GM12872 (cell line): ENCODE measurements around the gene MKI67.

Experiments
- CTCF ChIP-seq: IDR thresholded peaks from 3 replicates; pipeline ENCODE4 v1.5.1; 2011; ENCODE audit warnings: low read depth, mild to moderate bottlenecking, low read length, moderate library complexity; ENCODE audit not compliant: insufficient read depth

MKI67 gene

DNA sequence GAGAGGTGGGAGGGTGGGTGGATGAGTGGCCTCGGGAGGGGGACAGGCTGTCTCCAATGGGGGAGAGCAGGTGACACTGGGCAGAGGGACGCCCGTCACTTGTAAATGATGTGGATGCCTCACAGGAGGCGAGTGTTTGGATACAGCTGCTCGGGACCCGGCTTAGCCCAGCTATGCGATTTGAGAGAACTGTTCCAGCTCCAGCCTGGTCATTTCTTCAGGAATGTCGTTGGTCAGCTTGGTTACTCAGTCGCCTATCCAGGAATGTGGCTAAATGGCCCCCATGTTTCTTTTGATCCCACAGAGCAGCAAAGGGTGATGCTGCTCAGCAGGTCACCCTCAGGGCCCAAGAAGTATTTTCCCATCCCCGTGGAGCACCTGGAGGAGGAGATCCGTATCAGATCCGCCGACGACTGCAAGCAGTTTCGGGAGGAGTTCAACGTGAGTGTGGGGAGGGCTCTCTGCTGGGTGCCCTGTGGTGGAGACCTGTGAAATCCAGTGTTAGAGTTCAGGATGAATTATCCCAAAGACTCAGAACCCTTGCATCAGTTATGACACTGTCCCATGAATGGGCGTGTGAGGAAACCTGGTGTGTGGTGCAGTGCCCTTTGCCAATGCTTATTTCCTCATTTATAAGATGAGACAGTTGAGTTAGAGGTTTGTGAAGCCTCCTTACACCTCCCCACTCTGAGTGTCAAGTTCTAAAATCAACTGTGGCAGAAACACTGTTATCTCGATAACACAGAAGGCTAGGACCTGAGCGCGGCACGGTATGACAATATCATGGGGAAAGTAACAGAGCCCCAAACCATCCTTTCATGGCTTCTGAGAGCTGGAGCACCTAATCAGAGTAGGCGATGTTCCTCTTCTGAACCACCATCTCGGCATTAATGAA is 76.8 kb downstream of the MKI67 start:
- TF ChIP-seq CTCF = no peak

GRCh38 chr10:128048819-128049210 is 77.4 kb downstream of the MKI67 start:
- TF ChIP-seq CTCF = no peak

DNA sequence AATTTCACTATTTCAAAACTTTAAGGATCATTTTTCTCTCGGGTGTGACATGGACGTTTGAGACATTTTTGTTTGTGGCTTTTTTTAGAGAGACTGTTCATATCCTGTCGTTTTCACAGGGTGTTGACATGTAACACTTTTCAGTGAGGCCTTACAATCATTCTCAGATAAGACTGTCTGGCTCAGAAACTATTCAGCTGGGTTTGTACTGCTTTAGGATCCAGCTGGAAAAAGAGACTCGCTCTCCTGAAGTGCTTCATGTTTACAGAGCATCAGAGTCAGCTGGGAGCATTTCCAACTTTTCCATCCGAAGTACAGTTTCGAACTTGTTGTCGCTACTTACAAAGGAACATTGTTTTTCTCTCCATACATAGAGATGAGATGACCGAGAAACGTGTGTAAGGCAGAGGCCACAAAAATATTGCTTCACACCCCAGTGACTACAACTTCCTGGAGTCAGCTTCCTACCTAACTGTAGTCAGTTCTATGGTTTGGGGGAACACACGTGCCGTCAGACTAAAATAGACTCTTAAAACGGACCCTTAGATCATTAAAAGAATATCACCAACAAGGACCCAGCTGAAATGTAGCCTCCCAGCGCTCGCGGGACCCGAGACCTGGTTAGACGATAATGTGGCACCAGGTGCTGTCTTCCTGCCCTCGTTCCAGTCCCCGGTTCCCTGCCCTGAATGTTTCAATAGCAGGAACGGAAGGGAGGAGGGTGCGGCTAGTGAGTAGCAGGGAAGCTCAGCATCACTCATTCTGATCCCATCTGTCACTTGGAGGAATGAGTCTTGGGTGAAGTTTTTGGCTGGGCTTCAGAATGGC is 78.0 kb downstream of the MKI67 start:
- no peak for TF ChIP-seq CTCF

DNA sequence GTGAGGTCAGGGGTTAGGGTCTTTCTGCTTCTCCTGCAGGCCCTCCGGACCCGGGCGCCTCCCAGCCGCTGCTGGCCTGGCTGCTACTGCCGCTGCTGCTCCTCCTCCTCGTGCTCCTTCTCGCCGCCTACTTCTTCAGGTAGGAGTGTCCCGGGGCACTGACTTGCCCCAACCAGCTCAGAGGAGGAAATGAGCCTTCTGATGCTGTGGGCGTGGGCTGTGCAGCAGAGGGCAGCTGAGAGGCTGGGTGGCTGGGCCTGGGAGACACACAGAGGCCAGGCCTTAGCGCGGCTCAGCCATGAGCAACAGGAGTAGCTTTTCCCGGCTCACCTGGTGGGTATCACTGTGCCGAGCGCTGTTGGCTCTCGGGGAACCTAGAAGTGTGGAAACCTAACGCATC is 78.9 kb downstream of the MKI67 start:
- no peak for TF ChIP-seq CTCF

DNA sequence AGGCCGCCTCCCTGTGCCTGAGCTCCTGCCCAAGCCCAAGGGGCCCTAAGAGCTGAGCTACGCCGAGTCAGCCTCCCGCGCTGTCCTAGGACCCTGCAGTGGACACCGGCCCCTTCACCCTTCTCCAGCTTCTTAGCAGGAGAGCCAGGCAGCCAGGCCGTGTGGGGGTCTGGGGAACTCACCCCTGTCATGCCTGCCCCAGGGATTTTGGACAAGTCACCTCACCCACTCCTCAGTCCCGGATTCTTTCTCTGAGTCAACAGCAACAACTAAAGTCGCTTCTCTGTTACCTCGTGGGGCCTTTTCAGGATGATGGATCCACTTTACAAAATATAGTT is 79.3 kb downstream of the MKI67 start:
- TF ChIP-seq CTCF = no peak
